ENCODE results near the gene ATP7B. TPM values are rescaled to one million over a fixed set of nuclear protein-coding genes. Genes with fewer than 3 reads are reported as not detected.

ATP7B gene
- total RNA-seq, 2 donors from 2014 or later: 4.3 to 6.5 TPM

DNA sequence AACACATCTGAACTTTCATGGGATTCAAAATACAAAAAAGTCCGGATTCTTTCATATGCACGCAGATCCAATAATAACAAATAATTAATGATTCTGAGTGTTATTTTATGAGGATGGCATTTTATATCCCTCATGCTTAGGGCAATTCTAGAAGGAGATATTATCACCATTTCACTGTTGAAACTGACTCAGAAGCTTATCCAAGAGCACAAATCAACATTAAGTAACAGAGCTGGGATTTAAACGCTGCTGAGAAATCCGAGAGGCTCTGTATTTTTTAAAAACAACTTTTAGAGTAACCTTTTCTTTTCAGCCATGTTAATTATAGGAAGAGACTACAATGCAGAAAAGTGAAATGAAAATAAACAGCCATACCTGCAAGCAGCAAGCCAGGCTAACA is 30.3 kb downstream of the ATP7B start:
- H3K4me3 ChIP-seq: no peak overlapping the region
- no peaks in the 10 kb centered on the region for H3K9me3 ChIP-seq
- TF ChIP-seq CTCF (IDR thresholded peaks at IDR 0.05): no peak
- no peak for DNase-seq (ENCODE audit: low spot score)
- peaks cover 0 to 8% of the 10 kb centered on the region in 2 donors for H3K4me1 ChIP-seq
- H3K27ac ChIP-seq: peak overlapping the region in 1 of 2 donors; percentile 31
- no peaks in the 10 kb centered on the region for H3K36me3 ChIP-seq
- no peaks in the 10 kb centered on the region for H3K27me3 ChIP-seq

DNA sequence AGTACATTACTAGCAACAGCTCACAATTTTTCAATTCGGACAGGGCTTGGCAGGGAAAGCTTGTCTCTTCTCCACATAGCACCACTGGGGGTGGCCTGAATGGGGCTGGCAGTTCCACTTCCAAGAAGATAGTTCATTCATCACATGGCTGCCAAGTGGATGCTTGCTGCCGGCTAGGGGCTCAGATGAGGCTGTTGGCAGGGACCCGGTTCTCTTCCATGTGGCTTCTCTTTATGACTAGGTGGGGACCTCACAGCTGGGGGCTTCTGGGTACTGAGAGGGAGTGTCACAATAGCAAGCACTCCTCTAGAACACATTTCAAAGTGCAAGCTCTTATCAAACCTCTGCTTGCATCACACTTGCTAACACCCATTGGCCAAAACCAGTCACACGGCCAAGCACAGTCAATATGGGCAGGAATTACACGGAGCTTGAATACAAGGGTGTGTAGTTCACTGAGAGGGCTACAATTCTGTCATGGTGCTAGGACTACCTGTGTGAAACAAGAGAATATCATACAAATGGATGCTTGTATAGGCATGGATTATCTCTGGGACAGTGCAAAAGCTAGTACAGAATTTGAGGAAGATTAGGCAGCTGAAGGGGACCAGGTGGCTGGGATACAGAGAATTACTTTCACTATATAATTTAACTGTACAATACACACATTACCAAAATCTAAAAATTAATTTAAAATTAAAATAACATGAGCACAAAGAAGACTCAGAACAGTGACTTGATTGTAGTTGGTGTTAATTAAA is 32.3 kb downstream of the ATP7B start:
- no peak for DNase-seq (ENCODE audit: low spot score)
- H3K36me3 ChIP-seq: no peaks in the 10 kb centered on the region
- no peak overlapping the region for H3K4me3 ChIP-seq
- H3K9me3 ChIP-seq: no peaks in the 10 kb centered on the region
- peak overlapping the region in 1 of 2 donors; percentile 7 for H3K27ac ChIP-seq
- TF ChIP-seq CTCF (IDR thresholded peaks at IDR 0.05): no peak
- H3K27me3 ChIP-seq: no peaks in the 10 kb centered on the region
- H3K4me1 ChIP-seq: peaks cover 0 to 8% of the 10 kb centered on the region in 2 donors

- Histone ChIP-seq H3K4me3 (no peak overlapping the region), H3K36me3 (no peaks in the 10 kb centered on the region), H3K4me1 (peaks cover 0 to 8% of the 10 kb centered on the region in 2 donors), H3K27me3 (no peaks in the 10 kb centered on the region), H3K9me3 (no peaks in the 10 kb centered on the region), H3K27ac (no peak overlapping the region)
- no peak for TF ChIP-seq CTCF (IDR thresholded peaks at IDR 0.05)
- DNase-seq (ENCODE audit: low spot score): no peak
These were observed 33.6 kb downstream of the ATP7B start for GRCh38 chr13:51977625-51978024.

GRCh38 chr13:51976890-51977289 is 34.4 kb downstream of the ATP7B start:
- H3K9me3 ChIP-seq: no peaks in the 10 kb centered on the region
- H3K4me3 ChIP-seq: no peak overlapping the region
- no peaks in the 10 kb centered on the region for H3K36me3 ChIP-seq
- peaks cover 0 to 8% of the 10 kb centered on the region in 2 donors for H3K4me1 ChIP-seq
- H3K27ac ChIP-seq: no peak overlapping the region
- H3K27me3 ChIP-seq: no peaks in the 10 kb centered on the region
- TF ChIP-seq CTCF (IDR thresholded peaks at IDR 0.05): no peak
- DNase-seq (ENCODE audit: low spot score): no peak

DNA sequence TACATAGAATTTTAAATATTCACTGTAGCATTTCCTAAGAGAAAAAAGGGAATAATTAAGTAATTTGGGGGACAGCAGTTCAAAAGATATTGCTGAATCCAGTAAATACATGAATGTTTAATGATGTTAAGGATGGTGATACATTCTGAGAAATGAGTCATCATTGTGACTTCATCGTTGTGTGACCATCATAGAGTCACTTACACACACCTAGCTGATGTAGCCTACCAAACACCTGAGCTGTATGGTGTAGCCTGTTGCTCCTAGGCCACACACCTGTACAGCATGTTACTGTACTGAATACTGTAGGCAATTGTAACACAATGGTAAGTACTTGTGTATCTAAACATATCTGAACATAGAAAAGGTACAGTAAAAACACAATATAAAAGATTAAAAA is 34.8 kb downstream of the ATP7B start:
- TF ChIP-seq CTCF (IDR thresholded peaks at IDR 0.05): no peak
- Histone ChIP-seq H3K27me3 (no peaks in the 10 kb centered on the region), H3K4me1 (peaks cover 0 to 7% of the 10 kb centered on the region in 2 donors), H3K27ac (no peak overlapping the region), H3K9me3 (no peaks in the 10 kb centered on the region), H3K36me3 (no peaks in the 10 kb centered on the region), H3K4me3 (no peak overlapping the region)
- DNase-seq (ENCODE audit: low spot score): no peak

DNA sequence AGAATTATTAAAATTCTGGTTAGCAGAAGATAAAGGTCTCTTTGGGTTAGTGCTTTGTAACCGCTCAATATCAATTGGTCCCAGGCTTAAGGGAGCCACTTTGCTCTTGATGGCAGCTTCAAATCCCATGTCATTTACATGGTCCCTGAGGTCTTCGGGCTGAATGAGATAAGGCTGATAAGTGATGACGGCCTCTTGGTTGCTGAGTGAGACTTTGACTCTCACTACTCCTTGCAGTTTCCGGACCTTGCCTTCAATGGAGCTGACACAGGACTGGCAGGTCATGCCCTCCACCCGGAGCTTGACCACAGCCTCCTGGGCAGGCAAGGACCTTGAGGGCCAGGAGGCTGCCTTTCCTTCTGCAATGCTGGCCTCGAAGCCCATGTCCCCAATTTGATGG is 36.8 kb downstream of the ATP7B start:
- H3K4me3 ChIP-seq: no peak overlapping the region
- TF ChIP-seq CTCF (IDR thresholded peaks at IDR 0.05): no peak
- no peak for DNase-seq (ENCODE audit: low spot score)
- no peaks in the 10 kb centered on the region for H3K36me3 ChIP-seq
- H3K9me3 ChIP-seq: no peaks in the 10 kb centered on the region
- no peaks in the 10 kb centered on the region for H3K4me1 ChIP-seq
- no peak overlapping the region for H3K27ac ChIP-seq
- no peaks in the 10 kb centered on the region for H3K27me3 ChIP-seq

Data from right atrium auricular region (tissue), 2 donors.